ENCODE data around the gene SNCG.
"Not testable (repeated sequence)": the region's sequence is repeated elsewhere in the genome, so short reads cannot be mapped to it uniquely, and the experiment has no call there.

The SNCG gene

GRCh38 chr10:86938260-86938659 is 20.1 kb upstream of the SNCG start:
- Histone ChIP-seq H3K9ac (ENCODE audit: low read length) (no peak overlapping the region), H3K9me3 (ENCODE audit: control insufficient read depth, insufficient read depth, low read depth, low read length) (no peaks in the 10 kb centered on the region), H3K4me1 (ENCODE audit: control insufficient read depth, insufficient read depth, low read length) (peaks cover 7% of the 10 kb centered on the region; the same call in 1 of the 2 replicates), H3K36me3 (ENCODE audit: control insufficient read depth, insufficient read depth, low read length) (peaks cover under 1% of the 10 kb centered on the region; the same call in 1 of the 2 replicates), H3K4me3 (ENCODE audit: low read depth, low read length) (no peak overlapping the region), H3K27me3 (ENCODE audit: control insufficient read depth, insufficient read depth, low read length) (no peaks in the 10 kb centered on the region), H3K27ac (ENCODE audit: low read depth, low read length) (no peak overlapping the region)

GRCh38 chr10:86940076-86940475 is 18.3 kb upstream of the SNCG start:
- not testable (repeated sequence) for H3K27ac ChIP-seq (ENCODE audit: low read depth, low read length); H3K4me1 ChIP-seq (ENCODE audit: control insufficient read depth, insufficient read depth, low read length); H3K9me3 ChIP-seq (ENCODE audit: control insufficient read depth, insufficient read depth, low read depth, low read length); H3K9ac ChIP-seq (ENCODE audit: low read length); H3K36me3 ChIP-seq (ENCODE audit: control insufficient read depth, insufficient read depth, low read length); H3K27me3 ChIP-seq (ENCODE audit: control insufficient read depth, insufficient read depth, low read length); H3K4me3 ChIP-seq (ENCODE audit: low read depth, low read length)

- Histone ChIP-seq H3K4me1 (ENCODE audit: control insufficient read depth, insufficient read depth, low read length) (peaks cover 6% of the 10 kb centered on the region), H3K9ac (ENCODE audit: low read length) (no peak overlapping the region), H3K27ac (ENCODE audit: low read depth, low read length) (no peak overlapping the region), H3K9me3 (ENCODE audit: control insufficient read depth, insufficient read depth, low read depth, low read length) (no peaks in the 10 kb centered on the region), H3K4me3 (ENCODE audit: low read depth, low read length) (no peak overlapping the region), H3K27me3 (ENCODE audit: control insufficient read depth, insufficient read depth, low read length) (no peaks in the 10 kb centered on the region), H3K36me3 (ENCODE audit: control insufficient read depth, insufficient read depth, low read length) (no peaks in the 10 kb centered on the region)
Measured at GRCh38 chr10:86940677-86941076, 17.7 kb upstream of the SNCG start.

- Histone ChIP-seq H3K4me1 (ENCODE audit: control insufficient read depth, insufficient read depth, low read length) (peaks cover 11% of the 10 kb centered on the region), H3K36me3 (ENCODE audit: control insufficient read depth, insufficient read depth, low read length) (no peaks in the 10 kb centered on the region), H3K27me3 (ENCODE audit: control insufficient read depth, insufficient read depth, low read length) (no peaks in the 10 kb centered on the region), H3K9me3 (ENCODE audit: control insufficient read depth, insufficient read depth, low read depth, low read length) (no peaks in the 10 kb centered on the region), H3K4me3 (ENCODE audit: low read depth, low read length) (no peak overlapping the region), H3K9ac (ENCODE audit: low read length) (no peak overlapping the region), H3K27ac (ENCODE audit: low read depth, low read length) (no peak overlapping the region)
Measured at GRCh38 chr10:86941426-86941825, 17.0 kb upstream of the SNCG start.

- no peaks in the 10 kb centered on the region for H3K36me3 ChIP-seq (ENCODE audit: control insufficient read depth, insufficient read depth, low read length)
- H3K4me1 ChIP-seq (ENCODE audit: control insufficient read depth, insufficient read depth, low read length) = peaks cover 11% of the 10 kb centered on the region
- no peak overlapping the region for H3K9ac ChIP-seq (ENCODE audit: low read length)
- H3K27ac ChIP-seq (ENCODE audit: low read depth, low read length) = no peak overlapping the region
- H3K4me3 ChIP-seq (ENCODE audit: low read depth, low read length) = no peak overlapping the region
- no peaks in the 10 kb centered on the region for H3K9me3 ChIP-seq (ENCODE audit: control insufficient read depth, insufficient read depth, low read depth, low read length)
- H3K27me3 ChIP-seq (ENCODE audit: control insufficient read depth, insufficient read depth, low read length) = no peaks in the 10 kb centered on the region
Measured at GRCh38 chr10:86941991-86942421, 16.4 kb upstream of the SNCG start.

GRCh38 chr10:86942441-86943315 is 15.7 kb upstream of the SNCG start:
- H3K27me3 ChIP-seq (ENCODE audit: control insufficient read depth, insufficient read depth, low read length) = no peaks in the 10 kb centered on the region
- H3K4me3 ChIP-seq (ENCODE audit: low read depth, low read length) = no peak overlapping the region
- H3K4me1 ChIP-seq (ENCODE audit: control insufficient read depth, insufficient read depth, low read length) = peaks cover 11% of the 10 kb centered on the region
- no peak overlapping the region for H3K9ac ChIP-seq (ENCODE audit: low read length)
- H3K36me3 ChIP-seq (ENCODE audit: control insufficient read depth, insufficient read depth, low read length) = no peaks in the 10 kb centered on the region
- H3K9me3 ChIP-seq (ENCODE audit: control insufficient read depth, insufficient read depth, low read depth, low read length) = no peaks in the 10 kb centered on the region
- no peak overlapping the region for H3K27ac ChIP-seq (ENCODE audit: low read depth, low read length)

- Histone ChIP-seq H3K4me1 (ENCODE audit: control insufficient read depth, insufficient read depth, low read length) (peaks cover 11% of the 10 kb centered on the region), H3K27me3 (ENCODE audit: control insufficient read depth, insufficient read depth, low read length) (no peaks in the 10 kb centered on the region), H3K4me3 (ENCODE audit: low read depth, low read length) (no peak overlapping the region), H3K36me3 (ENCODE audit: control insufficient read depth, insufficient read depth, low read length) (no peaks in the 10 kb centered on the region), H3K27ac (ENCODE audit: low read depth, low read length) (no peak overlapping the region), H3K9ac (ENCODE audit: low read length) (no peak overlapping the region), H3K9me3 (ENCODE audit: control insufficient read depth, insufficient read depth, low read depth, low read length) (no peaks in the 10 kb centered on the region)
Measured at GRCh38 chr10:86943316-86944030, 14.9 kb upstream of the SNCG start.

- Histone ChIP-seq H3K9me3 (ENCODE audit: control insufficient read depth, insufficient read depth, low read depth, low read length) (no peaks in the 10 kb centered on the region), H3K36me3 (ENCODE audit: control insufficient read depth, insufficient read depth, low read length) (no peaks in the 10 kb centered on the region), H3K9ac (ENCODE audit: low read length) (no peak overlapping the region), H3K4me1 (ENCODE audit: control insufficient read depth, insufficient read depth, low read length) (peaks cover 11% of the 10 kb centered on the region), H3K4me3 (ENCODE audit: low read depth, low read length) (no peak overlapping the region), H3K27me3 (ENCODE audit: control insufficient read depth, insufficient read depth, low read length) (no peaks in the 10 kb centered on the region), H3K27ac (ENCODE audit: low read depth, low read length) (no peak overlapping the region)
Measured at GRCh38 chr10:86944031-86944419, 14.4 kb upstream of the SNCG start.

GRCh38 chr10:86944471-86944870 is 13.9 kb upstream of the SNCG start:
- no peaks in the 10 kb centered on the region for H3K9me3 ChIP-seq (ENCODE audit: control insufficient read depth, insufficient read depth, low read depth, low read length)

GRCh38 chr10:86944907-86945306 is 13.5 kb upstream of the SNCG start:
- Histone ChIP-seq H3K36me3 (ENCODE audit: control insufficient read depth, insufficient read depth, low read length) (no peaks in the 10 kb centered on the region), H3K9me3 (ENCODE audit: control insufficient read depth, insufficient read depth, low read depth, low read length) (no peaks in the 10 kb centered on the region), H3K27ac (ENCODE audit: low read depth, low read length) (no peak overlapping the region), H3K4me3 (ENCODE audit: low read depth, low read length) (no peak overlapping the region), H3K9ac (ENCODE audit: low read length) (no peak overlapping the region), H3K4me1 (ENCODE audit: control insufficient read depth, insufficient read depth, low read length) (peaks cover 9% of the 10 kb centered on the region), H3K27me3 (ENCODE audit: control insufficient read depth, insufficient read depth, low read length) (no peaks in the 10 kb centered on the region)

More at GRCh38 chr10:86944471-86944870, 13.9 kb upstream of the SNCG start:
- no peak overlapping the region for H3K9ac ChIP-seq (ENCODE audit: low read length)
- H3K27ac ChIP-seq (ENCODE audit: low read depth, low read length) = no peak overlapping the region
- no peak overlapping the region for H3K4me3 ChIP-seq (ENCODE audit: low read depth, low read length)
- no peaks in the 10 kb centered on the region for H3K27me3 ChIP-seq (ENCODE audit: control insufficient read depth, insufficient read depth, low read length)
- no peaks in the 10 kb centered on the region for H3K36me3 ChIP-seq (ENCODE audit: control insufficient read depth, insufficient read depth, low read length)
- peaks cover 11% of the 10 kb centered on the region for H3K4me1 ChIP-seq (ENCODE audit: control insufficient read depth, insufficient read depth, low read length)
